ENCODE results near the gene TRAPPC3L. TPM values are rescaled to one million over a fixed set of nuclear protein-coding genes. Genes with fewer than 3 reads are reported as not detected.

Gene TRAPPC3L
- total RNA-seq, 1 experiment from 2014 or later: not detected

DNA sequence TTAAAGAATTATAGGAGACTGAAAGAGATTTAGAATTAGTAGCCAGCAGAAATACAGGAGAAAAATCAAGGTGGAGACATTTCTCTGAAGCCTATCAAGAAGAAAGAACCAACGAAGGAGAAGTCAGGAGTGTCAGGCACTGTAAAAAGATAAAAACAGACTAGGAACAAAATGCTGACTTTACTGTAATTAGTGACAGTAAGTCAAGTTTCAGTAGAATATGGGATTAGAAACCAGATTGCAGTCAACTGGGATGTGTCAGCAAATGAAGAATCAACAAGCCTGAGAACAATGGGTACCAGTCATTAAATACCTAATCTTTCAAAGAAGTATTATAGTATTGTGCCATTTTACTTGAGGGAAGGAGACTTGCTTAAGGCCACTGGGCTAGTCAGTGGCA lies 62.7 kb downstream of the TRAPPC3L start:
- BruUV-seq (replicated peaks): no TSS peak
- no peak overlapping the region for H3K4me3 ChIP-seq (ENCODE audit: low read depth in 2 of 2, low read length in 2 of 2)
- H3K27ac ChIP-seq (ENCODE audit: low read length): no peak overlapping the region
- no peaks in the 10 kb centered on the region for H3K9me3 ChIP-seq (ENCODE audit: control insufficient read depth, insufficient read depth, low read depth, low read length)
- intact Hi-C loops (cut with micrococcal nuclease; ENCODE audit: unreplicated experiment): no loop called here
- POLR2A ChIA-PET: no interaction called here
- H3K36me3 ChIP-seq (ENCODE audit: control insufficient read depth, insufficient read depth, low read length): no peaks in the 10 kb centered on the region
- in situ Hi-C loops (cut with HindIII; ENCODE audit: low pct_unique_long_range_greater_than_20kb, low sequenced_read_pairs): no loop called here
- no peak for DNase-seq (ENCODE audit: low read depth, low spot score)
- TF ChIP-seq SIN3A (IDR thresholded peaks at IDR 0.05; ENCODE audit: borderline replicate concordance, insufficient read depth, low read depth, low read length) (no peak), REST (IDR thresholded peaks at IDR 0.05; ENCODE audit: insufficient read depth in 1 of 2, low read depth in 2 of 2, low read length in 1 of 2) (no peak), POLR2AphosphoS5 (IDR thresholded peaks at IDR 0.05; ENCODE audit: low read depth, low read length) (no peak)
- H3K4me1 ChIP-seq (ENCODE audit: control insufficient read depth, insufficient read depth, low read length): no peaks in the 10 kb centered on the region
- no peak for ATAC-seq
- peaks cover 7% of the 10 kb centered on the region for H3K27me3 ChIP-seq (ENCODE audit: control insufficient read depth, insufficient read depth, low read length)
- CTCF ChIA-PET: no interaction called here

GRCh38 chr6:116476002-116476678 lies 69.3 kb downstream of the TRAPPC3L start:
- H3K36me3 ChIP-seq (ENCODE audit: control insufficient read depth, insufficient read depth, low read length): no peaks in the 10 kb centered on the region
- BruUV-seq (replicated peaks): no TSS peak
- ChIA-PET CTCF (no interaction called here), POLR2A (no interaction called here)
- intact Hi-C loops (cut with micrococcal nuclease; ENCODE audit: unreplicated experiment): no loop called here
- no peak overlapping the region for H3K4me3 ChIP-seq (ENCODE audit: low read depth in 2 of 2, low read length in 2 of 2)
- H3K27me3 ChIP-seq (ENCODE audit: control insufficient read depth, insufficient read depth, low read length): 0 out of 2 replicates have a peak, but pooled peaks cover 13% of the 10 kb centered on the region
- no peak for DNase-seq (ENCODE audit: low read depth, low spot score)
- H3K4me1 ChIP-seq (ENCODE audit: control insufficient read depth, insufficient read depth, low read length): no peaks in the 10 kb centered on the region
- H3K9me3 ChIP-seq (ENCODE audit: control insufficient read depth, insufficient read depth, low read depth, low read length): no peaks in the 10 kb centered on the region
- ATAC-seq: no peak
- TF ChIP-seq TCF7L2 (IDR thresholded peaks at IDR 0.05; ENCODE audit: low read depth, low read length) (no peak), REST (IDR thresholded peaks at IDR 0.05; ENCODE audit: insufficient read depth in 1 of 2, low read depth in 2 of 2, low read length in 1 of 2) (no peak), POLR2AphosphoS5 (IDR thresholded peaks at IDR 0.05; ENCODE audit: low read depth, low read length) (no peak), SIN3A (IDR thresholded peaks at IDR 0.05; ENCODE audit: borderline replicate concordance, insufficient read depth, low read depth, low read length) (no peak)
- TF ChIP-seq, protein P1, sequence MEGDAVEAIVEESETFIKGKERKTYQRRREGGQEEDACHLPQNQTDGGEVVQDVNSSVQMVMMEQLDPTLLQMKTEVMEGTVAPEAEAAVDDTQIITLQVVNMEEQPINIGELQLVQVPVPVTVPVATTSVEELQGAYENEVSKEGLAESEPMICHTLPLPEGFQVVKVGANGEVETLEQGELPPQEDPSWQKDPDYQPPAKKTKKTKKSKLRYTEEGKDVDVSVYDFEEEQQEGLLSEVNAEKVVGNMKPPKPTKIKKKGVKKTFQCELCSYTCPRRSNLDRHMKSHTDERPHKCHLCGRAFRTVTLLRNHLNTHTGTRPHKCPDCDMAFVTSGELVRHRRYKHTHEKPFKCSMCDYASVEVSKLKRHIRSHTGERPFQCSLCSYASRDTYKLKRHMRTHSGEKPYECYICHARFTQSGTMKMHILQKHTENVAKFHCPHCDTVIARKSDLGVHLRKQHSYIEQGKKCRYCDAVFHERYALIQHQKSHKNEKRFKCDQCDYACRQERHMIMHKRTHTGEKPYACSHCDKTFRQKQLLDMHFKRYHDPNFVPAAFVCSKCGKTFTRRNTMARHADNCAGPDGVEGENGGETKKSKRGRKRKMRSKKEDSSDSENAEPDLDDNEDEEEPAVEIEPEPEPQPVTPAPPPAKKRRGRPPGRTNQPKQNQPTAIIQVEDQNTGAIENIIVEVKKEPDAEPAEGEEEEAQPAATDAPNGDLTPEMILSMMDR (IDR thresholded peaks at IDR 0.05): no peak
- in situ Hi-C loops (cut with HindIII; ENCODE audit: low pct_unique_long_range_greater_than_20kb, low sequenced_read_pairs): no loop called here
- H3K27ac ChIP-seq (ENCODE audit: low read length): no peak overlapping the region
